Subcutaneous abdominal adipose tissue (tissue), 5 donors: ENCODE measurements around the gene GOLGA6D.
"Not testable (repeated sequence)": the region's sequence is repeated elsewhere in the genome, so short reads cannot be mapped to it uniquely, and the experiment has no call there.

Experiments used
- H3K27ac ChIP-seq: one replicate; pipeline ENCODE4 v1.7.0; 2013; ENCODE audit warnings: low read depth, mild to moderate bottlenecking, inconsistent platforms, low read length, moderate library complexity
- H3K27me3 ChIP-seq, 5 donors: one replicate each; pipeline ENCODE4 v1.7.0; 2013; ENCODE audit warnings: low read length in 5 of 5, inconsistent platforms in 1 of 5; ENCODE audit not compliant: control insufficient read depth in 5 of 5, insufficient read depth in 4 of 5
- H3K36me3 ChIP-seq, 5 donors: one replicate each; pipeline ENCODE4 v1.7.0; 2013; ENCODE audit warnings: low read length in 5 of 5; ENCODE audit not compliant: control insufficient read depth in 5 of 5, insufficient read depth in 5 of 5
- H3K4me1 ChIP-seq, 5 donors: one replicate each; pipeline ENCODE4 v1.7.0; 2013; ENCODE audit warnings: low read length in 5 of 5, mild to moderate bottlenecking in 3 of 5, moderate library complexity in 1 of 5; ENCODE audit not compliant: control insufficient read depth in 5 of 5, insufficient read depth in 5 of 5
- H3K4me3 ChIP-seq, 5 donors: one replicate each; pipeline ENCODE4 v1.7.0; 2013; ENCODE audit warnings: low read length in 5 of 5, low read depth in 1 of 5
- H3K9ac ChIP-seq, 5 donors: one replicate each; pipeline ENCODE4 v1.7.0; 2013; ENCODE audit warnings: low read length in 5 of 5, mild to moderate bottlenecking in 4 of 5, moderate library complexity in 3 of 5
- H3K9me3 ChIP-seq, 5 donors: one replicate each; pipeline ENCODE4 v1.7.0; 2013; ENCODE audit warnings: low read length in 5 of 5; ENCODE audit not compliant: control insufficient read depth in 5 of 5
- donor health status: healthy.
- donor health status: healthy.
- donor health status: healthy.
- donor health status: healthy.
- donor health status: healthy.

The GOLGA6D gene

GRCh38 chr15:75284152-75284551, 1.5 kb downstream of the GOLGA6D start:
- not testable (repeated sequence) for H3K9ac ChIP-seq, H3K4me1 ChIP-seq, H3K27me3 ChIP-seq, H3K27ac ChIP-seq, H3K36me3 ChIP-seq, H3K9me3 ChIP-seq, H3K4me3 ChIP-seq

DNA sequence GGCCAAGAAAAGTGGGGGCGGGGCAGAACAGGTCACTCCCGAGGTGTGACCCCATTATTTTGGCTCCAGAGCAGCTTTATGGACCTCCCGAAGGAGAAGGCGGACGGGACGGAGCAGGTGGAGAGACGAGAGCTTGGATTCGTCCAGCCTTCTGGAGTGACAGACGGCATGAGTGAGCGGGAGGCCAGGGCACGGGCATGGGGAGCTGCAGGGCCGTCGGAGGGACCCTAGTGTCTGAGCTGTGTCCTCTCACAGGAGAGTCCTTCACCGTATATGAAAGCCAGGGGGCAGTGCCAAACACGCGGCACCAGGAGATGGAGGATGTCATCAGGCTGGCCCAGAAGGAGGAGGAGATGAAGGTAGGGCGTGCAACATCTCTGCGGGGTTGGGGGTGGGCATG, 11.0 kb downstream of the GOLGA6D start:
- H3K27me3 ChIP-seq, H3K36me3 ChIP-seq, H3K9ac ChIP-seq, H3K9me3 ChIP-seq, H3K4me1 ChIP-seq, H3K4me3 ChIP-seq, H3K27ac ChIP-seq: not testable (repeated sequence)

- not testable (repeated sequence) for H3K27me3 ChIP-seq, H3K9ac ChIP-seq, H3K36me3 ChIP-seq, H3K4me1 ChIP-seq, H3K27ac ChIP-seq, H3K4me3 ChIP-seq, H3K9me3 ChIP-seq
These were observed 16.1 kb downstream of the GOLGA6D start for GRCh38 chr15:75298541-75299310.

- not testable (repeated sequence) for H3K36me3 ChIP-seq, H3K27ac ChIP-seq, H3K9ac ChIP-seq, H3K27me3 ChIP-seq, H3K9me3 ChIP-seq, H3K4me3 ChIP-seq, H3K4me1 ChIP-seq
These were observed 16.7 kb downstream of the GOLGA6D start for GRCh38 chr15:75299311-75299688.

DNA sequence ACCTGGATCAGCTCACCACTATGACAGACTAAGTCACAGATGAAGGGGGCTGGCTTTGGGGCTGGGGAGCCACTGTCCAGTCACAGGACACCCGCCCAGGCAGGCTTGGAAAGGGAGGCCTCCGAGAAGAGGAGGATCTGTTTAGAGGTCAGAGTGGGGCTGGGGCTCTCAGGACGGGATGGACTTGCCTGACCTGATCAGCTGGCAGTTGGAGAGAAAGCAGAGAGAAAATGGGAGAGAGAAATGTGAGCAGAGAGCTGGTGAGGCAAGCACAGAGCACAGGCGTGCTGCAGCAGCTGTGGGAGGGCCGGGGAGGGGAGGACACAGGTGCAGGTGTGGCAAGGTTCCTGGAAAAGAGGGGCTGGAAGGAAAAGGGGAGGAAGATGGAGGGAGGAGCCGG, 17.4 kb downstream of the GOLGA6D start:
- H3K9ac ChIP-seq, H3K27ac ChIP-seq, H3K27me3 ChIP-seq, H3K36me3 ChIP-seq, H3K4me3 ChIP-seq, H3K4me1 ChIP-seq, H3K9me3 ChIP-seq: not testable (repeated sequence)

DNA sequence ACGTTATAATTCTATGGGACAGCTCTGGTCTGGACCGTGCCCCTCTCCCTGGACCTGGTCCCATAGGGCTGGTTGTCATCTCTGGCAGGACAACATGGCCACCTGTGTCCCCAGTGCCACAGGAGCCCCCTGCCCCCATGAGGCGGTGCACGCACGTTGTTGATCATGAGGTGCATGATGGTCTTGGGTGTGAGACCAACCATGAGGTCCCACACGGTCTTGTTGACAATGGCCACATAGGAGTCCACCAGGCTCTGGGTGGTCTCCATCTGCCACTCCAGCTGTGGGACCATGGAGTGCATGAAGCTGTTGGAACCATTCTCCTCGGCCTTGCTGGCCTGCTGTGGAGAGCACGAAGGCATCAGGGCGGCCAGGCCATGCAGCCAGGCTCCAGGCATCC, 19.7 kb downstream of the GOLGA6D start:
- H3K27ac ChIP-seq: no peak overlapping the region
- H3K27me3 ChIP-seq: peaks cover 0 to 10% (median 0%) of the 10 kb centered on the region in 5 donors
- no peak overlapping the region for H3K9ac ChIP-seq

GRCh38 chr15:75302753-75303152, 20.1 kb downstream of the GOLGA6D start:
- H3K27me3 ChIP-seq: peaks cover 0 to 10% (median 3%) of the 10 kb centered on the region in 5 donors
- H3K9ac ChIP-seq, H3K9me3 ChIP-seq, H3K4me1 ChIP-seq, H3K4me3 ChIP-seq, H3K36me3 ChIP-seq, H3K27ac ChIP-seq: not testable (repeated sequence)

More for the DNA sequence above, 19.7 kb downstream of the GOLGA6D start:
- Histone ChIP-seq H3K4me1 (no peaks in the 10 kb centered on the region), H3K36me3 (no peaks in the 10 kb centered on the region), H3K9me3 (no peaks in the 10 kb centered on the region), H3K4me3 (no peak overlapping the region)

GRCh38 chr15:75306188-75306587, 23.6 kb downstream of the GOLGA6D start:
- H3K9ac ChIP-seq: no peak overlapping the region
- no peaks in the 10 kb centered on the region for H3K9me3 ChIP-seq
- no peak overlapping the region for H3K4me3 ChIP-seq

DNA sequence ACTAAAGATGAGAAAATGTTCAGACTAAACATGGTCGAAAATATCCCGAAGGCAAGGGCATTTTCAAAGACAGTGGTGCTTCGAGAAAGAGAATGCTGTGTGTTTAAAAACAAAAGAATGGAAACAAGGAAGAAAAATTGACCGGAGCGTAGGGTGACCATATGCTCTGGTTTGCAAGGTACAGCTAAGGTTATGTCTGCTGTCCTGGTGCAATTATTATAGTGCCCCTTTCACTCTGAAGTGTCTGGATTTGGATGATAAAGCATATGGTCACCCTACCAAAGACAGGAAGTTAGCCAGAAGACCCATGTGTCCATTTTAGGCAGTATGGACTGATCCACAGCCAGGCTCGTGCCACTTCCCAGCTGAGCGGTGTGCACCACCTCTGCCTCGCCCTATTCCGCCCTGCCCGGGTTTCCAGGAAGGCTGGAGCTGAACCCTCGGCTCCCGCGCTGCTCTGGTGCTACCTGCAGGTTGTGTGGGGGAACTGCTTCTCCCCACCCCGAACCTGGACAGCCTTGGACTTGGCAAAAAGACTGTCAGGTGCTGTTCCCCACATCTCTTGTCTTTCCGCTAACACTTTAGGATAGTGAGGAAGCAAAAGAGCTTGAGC, 25.2 kb downstream of the GOLGA6D start:
- peaks cover 0 to 3% (median 0%) of the 10 kb centered on the region in 5 donors for H3K4me1 ChIP-seq
- H3K27ac ChIP-seq: no peak overlapping the region
- no peak overlapping the region for H3K9ac ChIP-seq
- H3K9me3 ChIP-seq: no peaks in the 10 kb centered on the region
- H3K4me3 ChIP-seq: no peak overlapping the region
- H3K27me3 ChIP-seq: peaks cover 4 to 17% (median 8%) of the 10 kb centered on the region in 5 donors
- H3K36me3 ChIP-seq: no peaks in the 10 kb centered on the region

More at GRCh38 chr15:75306188-75306587, 23.6 kb downstream of the GOLGA6D start:
- peaks cover 4 to 17% (median 8%) of the 10 kb centered on the region in 5 donors for H3K27me3 ChIP-seq
- no peak overlapping the region for H3K27ac ChIP-seq
- peaks cover 0 to 3% (median 0%) of the 10 kb centered on the region in 5 donors for H3K4me1 ChIP-seq
- no peaks in the 10 kb centered on the region for H3K36me3 ChIP-seq

- Histone ChIP-seq H3K9me3 (no peaks in the 10 kb centered on the region), H3K4me3 (no peak overlapping the region), H3K36me3 (no peaks in the 10 kb centered on the region), H3K27me3 (peaks cover 4 to 14% (median 6%) of the 10 kb centered on the region in 5 donors), H3K27ac (no peak overlapping the region), H3K4me1 (peaks cover 0 to 3% (median 0%) of the 10 kb centered on the region in 5 donors), H3K9ac (no peak overlapping the region)
These were observed 27.1 kb downstream of the GOLGA6D start for GRCh38 chr15:75309711-75310110.
